H9 (cell line): Measurements from ENCODE around the gene ALDH5A1. TPM values are rescaled to one million over a fixed set of nuclear protein-coding genes. Genes with fewer than 3 reads are reported as not detected.

Experiments used
- DNase-seq: peaks from one replicate; pipeline ENCODE4 v3.0.0-alpha.2; 2017
- H2AFZ ChIP-seq: one replicate; pipeline ENCODE4 v1.6.1; 2013; ENCODE audit warnings: mild to moderate bottlenecking, low read length, control low read depth, moderate library complexity
- H2AK5ac ChIP-seq: 2 replicates; pipeline ENCODE4 v1.6.1; 2013; ENCODE audit warnings: low read length, control low read depth, mixed read lengths; ENCODE audit not compliant: insufficient read length
- H2BK120ac ChIP-seq: one replicate; pipeline ENCODE4 v1.6.1; 2013; ENCODE audit warnings: low read depth, mild to moderate bottlenecking, low read length, control low read depth, inconsistent platforms; ENCODE audit not compliant: poor library complexity, severe bottlenecking
- H2BK12ac ChIP-seq: 2 replicates; pipeline ENCODE4 v1.6.1; 2013; ENCODE audit warnings: low read length, control low read depth, mixed read lengths, low read depth; ENCODE audit not compliant: insufficient read length
- H2BK15ac ChIP-seq: 2 replicates; pipeline ENCODE4 v1.6.1; 2013; ENCODE audit warnings: low read depth, low read length, control low read depth
- H2BK20ac ChIP-seq: one replicate; pipeline ENCODE4 v1.6.1; 2013; ENCODE audit warnings: low read depth, mild to moderate bottlenecking, low read length, control low read depth, inconsistent platforms; ENCODE audit not compliant: poor library complexity, severe bottlenecking
- H2BK5ac ChIP-seq: 2 replicates; pipeline ENCODE4 v1.6.1; 2013; ENCODE audit warnings: low read length, control low read depth, mixed read lengths; ENCODE audit not compliant: insufficient read length
- H3K14ac ChIP-seq: 2 replicates; pipeline ENCODE4 v1.6.1; 2013; ENCODE audit warnings: low read length, control low read depth; ENCODE audit not compliant: insufficient read depth
- H3K18ac ChIP-seq: 2 replicates; pipeline ENCODE4 v1.6.1; 2013; ENCODE audit warnings: low read depth, mild to moderate bottlenecking, mixed read lengths, low read length, control low read depth; ENCODE audit not compliant: insufficient read length
- H3K23ac ChIP-seq: 2 replicates; pipeline ENCODE4 v1.6.1; 2013; ENCODE audit warnings: low read length, control low read depth, mixed read lengths, low read depth; ENCODE audit not compliant: insufficient read length
- H3K23me2 ChIP-seq: 2 replicates; pipeline ENCODE4 v1.6.1; 2013; ENCODE audit warnings: low read depth, mild to moderate bottlenecking, mixed read lengths, low read length, control low read depth; ENCODE audit not compliant: insufficient read length, poor library complexity, severe bottlenecking
- H3K27ac ChIP-seq: 2 replicates; pipeline ENCODE4 v1.5.1; 2013; ENCODE audit warnings: low read length, control low read depth, mixed read lengths, low read depth; ENCODE audit not compliant: insufficient read length
- H3K27me3 ChIP-seq: 2 replicates; pipeline ENCODE4 v1.6.1; 2013; ENCODE audit warnings: low read length, control low read depth, inconsistent platforms; ENCODE audit not compliant: insufficient read depth
- H3K4ac ChIP-seq: 2 replicates; pipeline ENCODE4 v1.6.1; 2013; ENCODE audit warnings: low read depth, mild to moderate bottlenecking, control low read depth, inconsistent platforms, low read length, moderate library complexity
- H3K4me1 ChIP-seq: 2 replicates; pipeline ENCODE4 v1.6.1; 2013; ENCODE audit warnings: low read length, control low read depth, inconsistent platforms; ENCODE audit not compliant: insufficient read depth
- H3K4me2 ChIP-seq: 2 replicates; pipeline ENCODE4 v1.6.1; 2013; ENCODE audit warnings: low read length, control low read depth, mixed read lengths; ENCODE audit not compliant: insufficient read length, insufficient read depth
- H3K56ac ChIP-seq: 2 replicates; pipeline ENCODE4 v1.6.1; 2013; ENCODE audit warnings: low read depth, mild to moderate bottlenecking, mixed read lengths, low read length, control low read depth; ENCODE audit not compliant: insufficient read length
- H3K79me1 ChIP-seq: 2 replicates; pipeline ENCODE4 v1.6.1; 2013; ENCODE audit warnings: low read depth, mild to moderate bottlenecking, moderate library complexity, low read length, control low read depth, inconsistent platforms; ENCODE audit not compliant: insufficient read depth, poor library complexity, severe bottlenecking
- H3K79me2 ChIP-seq: 2 replicates; pipeline ENCODE4 v1.6.1; 2013; ENCODE audit warnings: low read length, control low read depth, inconsistent platforms; ENCODE audit not compliant: insufficient read depth
- H3K9ac ChIP-seq: 2 replicates; pipeline ENCODE4 v1.6.1; 2013; ENCODE audit warnings: low read length, control low read depth, mixed read lengths; ENCODE audit not compliant: insufficient read length; ENCODE audit errors: extremely low read depth
- H3K9me3 ChIP-seq: one replicate; pipeline ENCODE4 v1.6.1; 2013; ENCODE audit warnings: low read depth, low read length, inconsistent platforms; ENCODE audit not compliant: control insufficient read depth
- H3T11ph ChIP-seq: one replicate; pipeline ENCODE4 v1.6.1; 2013; ENCODE audit warnings: mild to moderate bottlenecking, low read length, control low read depth, inconsistent platforms
- H4K20me1 ChIP-seq: one replicate; pipeline ENCODE4 v1.6.1; 2013; ENCODE audit not compliant: control insufficient read depth, insufficient read length, insufficient read depth
- H4K5ac ChIP-seq: 2 replicates; pipeline ENCODE4 v1.6.1; 2013; ENCODE audit warnings: low read depth, mild to moderate bottlenecking, mixed read lengths, low read length, control low read depth; ENCODE audit not compliant: insufficient read length
- H4K8ac ChIP-seq: replicated peaks from 2 replicates; pipeline ENCODE4 v1.6.1; 2013; ENCODE audit warnings: low read length, control low read depth, mixed read lengths, low read depth; ENCODE audit not compliant: insufficient read length
- H4K91ac ChIP-seq: 2 replicates; pipeline ENCODE4 v1.6.1; 2013; ENCODE audit warnings: low read depth, mild to moderate bottlenecking, moderate library complexity, mixed read lengths, low read length, control low read depth; ENCODE audit not compliant: insufficient read length
- H3K27ac Mint-ChIP-seq, 3 experiments: 2 replicates in 2 of 3; 3 replicates in 1 of 3; pipeline ENCODE4 v1.8.0; 2020 to 2021; ENCODE audit warnings: mixed read lengths in 3 of 3, mild to moderate bottlenecking in 1 of 3, moderate library complexity in 1 of 3
- H3K27me3 Mint-ChIP-seq: 2 replicates; pipeline ENCODE4 v1.8.0; 2021; ENCODE audit warnings: low read depth, mild to moderate bottlenecking, moderate library complexity, mixed read lengths
- H3K36me3 Mint-ChIP-seq, 3 experiments: 2 replicates in 2 of 3; 3 replicates in 1 of 3; pipeline ENCODE4 v1.8.0; 2020 to 2021; ENCODE audit warnings: low read depth in 3 of 3, mixed read lengths in 3 of 3; ENCODE audit not compliant: insufficient read depth in 1 of 3
- H3K4me1 Mint-ChIP-seq, 2 experiments: 2 replicates each; pipeline ENCODE4 v1.8.0; 2020; ENCODE audit warnings: mixed read lengths in 2 of 2
- H3K4me3 Mint-ChIP-seq, 2 experiments: 2 replicates in 1 of 2; 3 replicates in 1 of 2; pipeline ENCODE4 v1.8.0; 2020 to 2021; ENCODE audit warnings: mild to moderate bottlenecking in 2 of 2, mixed read lengths in 2 of 2, moderate library complexity in 1 of 2
- H3K9me3 Mint-ChIP-seq, 2 experiments: 2 replicates in 1 of 2; 3 replicates in 1 of 2; pipeline ENCODE4 v1.8.0; 2020; ENCODE audit warnings: mild to moderate bottlenecking in 2 of 2, mixed read lengths in 2 of 2, moderate library complexity in 1 of 2
- WGBS: extraction: QIAGEN DNeasy Blood & Tissue Kit; methylation state at CpG from one replicate; pipeline ENCODE4 v1.1.7; 2013; ENCODE audit warnings: missing lambda C conversion rate, low lambda C conversion rate, mixed read lengths; ENCODE audit not compliant: insufficient read length; ENCODE audit errors: extremely low coverage; 5-methylcytosine and 5-hydroxymethylcytosine counted together
- total RNA-seq: library from RNA; stranded (reverse); gene quantifications from 2 replicates; pipeline ENCODE4 v1.2.1, GENCODE V29; 2021
- TF ChIP-seq, protein P1 (sequence below): fragments of 200-600 bp; sonication (generic); conservative IDR thresholded peaks from 3 replicates; pipeline ENCODE4 v1.8.0; 2021; ENCODE audit warnings: antibody characterized with exemption, mild to moderate bottlenecking

ALDH5A1 gene
- total RNA-seq, 1 experiment from 2014 or later: 5.4 TPM

DNA sequence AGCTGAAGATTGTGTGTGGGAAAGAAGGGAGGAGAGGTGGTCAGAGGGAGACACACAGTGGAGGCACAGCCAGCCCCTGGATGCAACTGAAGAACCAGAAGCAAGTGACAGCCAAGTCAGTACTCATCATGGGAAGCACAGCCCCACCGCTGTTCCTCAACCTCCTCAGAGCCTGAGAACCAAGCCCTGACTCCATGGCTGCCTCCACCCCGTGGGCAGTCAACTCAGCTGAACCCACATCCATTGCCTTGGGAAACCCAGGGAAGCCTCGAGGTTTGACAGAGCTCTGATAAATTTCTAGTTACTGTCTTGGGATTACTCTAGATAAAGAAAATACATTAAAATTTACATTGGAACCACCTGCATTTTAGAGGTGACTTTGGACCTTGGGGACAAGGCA, 29.6 kb downstream of the ALDH5A1 start:
- H3K27me3 ChIP-seq: no peaks in the 10 kb centered on the region
- no peak overlapping the region for H3K18ac ChIP-seq
- H4K91ac ChIP-seq: no peak overlapping the region
- no peak overlapping the region for H3K4me2 ChIP-seq
- no peak overlapping the region for H2BK5ac ChIP-seq
- H3T11ph ChIP-seq: no peak overlapping the region
- no peaks in the 10 kb centered on the region for H3K9me3 ChIP-seq
- no CpG with 5 or more reads among the region's 3 CpGs for WGBS
- no peak overlapping the region for H3K23ac ChIP-seq
- H3K79me1 ChIP-seq: no peaks in the 10 kb centered on the region
- H3K9me3 Mint-ChIP-seq: no peaks in the 10 kb centered on the region
- no peaks in the 10 kb centered on the region for H4K20me1 ChIP-seq
- no peak overlapping the region for H2BK15ac ChIP-seq
- no peak for DNase-seq
- H4K5ac ChIP-seq: no peak overlapping the region
- no peak overlapping the region for H4K8ac ChIP-seq
- H3K4me1 Mint-ChIP-seq: peaks cover 2% of the 10 kb centered on the region in 2 experiments; a peak in 2 of 4 replicates
- H2BK12ac ChIP-seq: no peak overlapping the region
- H3K4me3 Mint-ChIP-seq: no peak overlapping the region
- H3K23me2 ChIP-seq: no peaks in the 10 kb centered on the region
- H3K27ac Mint-ChIP-seq: peak overlapping the region in 1 of 3 experiments; percentile 87; a peak in 1 of 7 replicates
- no peak overlapping the region for H3K14ac ChIP-seq
- no peak overlapping the region for H3K9ac ChIP-seq
- no peaks in the 10 kb centered on the region for H3K36me3 Mint-ChIP-seq
- no peak overlapping the region for H3K27ac ChIP-seq
- H3K79me2 ChIP-seq: no peaks in the 10 kb centered on the region
- no peak overlapping the region for H2BK20ac ChIP-seq
- no peak overlapping the region for H2AK5ac ChIP-seq
- H2AFZ ChIP-seq: no peak overlapping the region
- no peak overlapping the region for H3K4ac ChIP-seq
- H3K4me1 ChIP-seq: no peaks in the 10 kb centered on the region
- H3K56ac ChIP-seq: no peak overlapping the region
- TF ChIP-seq, protein P1, sequence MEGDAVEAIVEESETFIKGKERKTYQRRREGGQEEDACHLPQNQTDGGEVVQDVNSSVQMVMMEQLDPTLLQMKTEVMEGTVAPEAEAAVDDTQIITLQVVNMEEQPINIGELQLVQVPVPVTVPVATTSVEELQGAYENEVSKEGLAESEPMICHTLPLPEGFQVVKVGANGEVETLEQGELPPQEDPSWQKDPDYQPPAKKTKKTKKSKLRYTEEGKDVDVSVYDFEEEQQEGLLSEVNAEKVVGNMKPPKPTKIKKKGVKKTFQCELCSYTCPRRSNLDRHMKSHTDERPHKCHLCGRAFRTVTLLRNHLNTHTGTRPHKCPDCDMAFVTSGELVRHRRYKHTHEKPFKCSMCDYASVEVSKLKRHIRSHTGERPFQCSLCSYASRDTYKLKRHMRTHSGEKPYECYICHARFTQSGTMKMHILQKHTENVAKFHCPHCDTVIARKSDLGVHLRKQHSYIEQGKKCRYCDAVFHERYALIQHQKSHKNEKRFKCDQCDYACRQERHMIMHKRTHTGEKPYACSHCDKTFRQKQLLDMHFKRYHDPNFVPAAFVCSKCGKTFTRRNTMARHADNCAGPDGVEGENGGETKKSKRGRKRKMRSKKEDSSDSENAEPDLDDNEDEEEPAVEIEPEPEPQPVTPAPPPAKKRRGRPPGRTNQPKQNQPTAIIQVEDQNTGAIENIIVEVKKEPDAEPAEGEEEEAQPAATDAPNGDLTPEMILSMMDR: no peak
- H2BK120ac ChIP-seq: no peak overlapping the region
- no peaks in the 10 kb centered on the region for H3K27me3 Mint-ChIP-seq
